Nephron progenitor cell (in vitro differentiated cells): ENCODE measurements around the gene VTN.

Experiments
- DNase-seq: peaks from one replicate; pipeline ENCODE4 v3.0.0; 2021
- H3K27ac Mint-ChIP-seq: 2 replicates; pipeline ENCODE4 v1.8.0; 2021; ENCODE audit warnings: mild to moderate bottlenecking, moderate library complexity, mixed read lengths
- H3K27me3 Mint-ChIP-seq: 2 replicates; pipeline ENCODE4 v1.8.0; 2021; ENCODE audit warnings: mild to moderate bottlenecking, low read depth, mixed read lengths; ENCODE audit not compliant: poor library complexity
- H3K36me3 Mint-ChIP-seq: 2 replicates; pipeline ENCODE4 v1.8.0; 2021; ENCODE audit warnings: low read depth, mixed read lengths
- H3K4me1 Mint-ChIP-seq: 2 replicates; pipeline ENCODE4 v1.8.0; 2021; ENCODE audit warnings: mixed read lengths
- H3K4me3 Mint-ChIP-seq: 2 replicates; pipeline ENCODE4 v1.8.0; 2021; ENCODE audit warnings: mild to moderate bottlenecking, moderate library complexity, mixed read lengths
- H3K9me3 Mint-ChIP-seq: 2 replicates; pipeline ENCODE4 v1.8.0; 2021; ENCODE audit warnings: mild to moderate bottlenecking, moderate library complexity, mixed read lengths
- CTCF ChIP-seq: fragments of 200-600 bp; sonication (generic); IDR thresholded peaks from 2 replicates; pipeline ENCODE4 v1.5.0; 2021; ENCODE audit warnings: antibody characterized with exemption

Gene VTN

GRCh38 chr17:28407974-28408306 is 37.8 kb upstream of the VTN start:
- Mint-ChIP-seq H3K4me1 (peaks cover 42% of the 10 kb centered on the region), H3K9me3 (no peaks in the 10 kb centered on the region), H3K27me3 (peaks cover 23% of the 10 kb centered on the region), H3K36me3 (peaks cover 13% of the 10 kb centered on the region), H3K4me3 (no peak overlapping the region), H3K27ac (no peak overlapping the region)
- no peak for DNase-seq
- TF ChIP-seq CTCF, result no peak

GRCh38 chr17:28407130-28407973 is 37.2 kb upstream of the VTN start:
- no peak overlapping the region for H3K27ac Mint-ChIP-seq
- peaks cover 17% of the 10 kb centered on the region for H3K36me3 Mint-ChIP-seq
- DNase-seq, result no peak
- peaks cover 20% of the 10 kb centered on the region for H3K27me3 Mint-ChIP-seq
- peak overlapping the region; percentile 61 for H3K4me3 Mint-ChIP-seq
- peak; percentile 18 for TF ChIP-seq CTCF
- no peaks in the 10 kb centered on the region for H3K9me3 Mint-ChIP-seq
- peaks cover 42% of the 10 kb centered on the region for H3K4me1 Mint-ChIP-seq

- no peak overlapping the region for H3K27ac Mint-ChIP-seq
Observed at GRCh38 chr17:28406473-28406814, 36.3 kb upstream of the VTN start.

GRCh38 chr17:28405632-28406472 is 35.7 kb upstream of the VTN start, which contains the start of gene SLC46A1:
Gene SLC46A1 (minus strand): TSS chr17:28406212. CDS start chr17:28406114, 98 bp downstream.
- H3K9me3 Mint-ChIP-seq, result no peaks in the 10 kb centered on the region
- H3K27ac Mint-ChIP-seq, result no peak within 1 kb of the TSS
- H3K27me3 Mint-ChIP-seq, result peaks cover 12% of the 10 kb centered on the region
- peak within 1 kb of the TSS; percentile 84 for H3K4me3 Mint-ChIP-seq
- H3K36me3 Mint-ChIP-seq, result peaks cover 17% of the 10 kb centered on the region
- no peak for TF ChIP-seq CTCF
- peak; percentile 76 for DNase-seq
- peaks cover 42% of the 10 kb centered on the region for H3K4me1 Mint-ChIP-seq

More at GRCh38 chr17:28406473-28406814, 36.3 kb upstream of the VTN start:
- no peak for DNase-seq
- Mint-ChIP-seq H3K36me3 (peaks cover 17% of the 10 kb centered on the region), H3K27me3 (peaks cover 16% of the 10 kb centered on the region), H3K4me3 (peak overlapping the region; percentile 83), H3K9me3 (no peaks in the 10 kb centered on the region), H3K4me1 (peaks cover 42% of the 10 kb centered on the region)
- no peak for TF ChIP-seq CTCF

- TF ChIP-seq CTCF, result no peak
- Mint-ChIP-seq H3K9me3 (no peaks in the 10 kb centered on the region), H3K4me1 (peaks cover 42% of the 10 kb centered on the region), H3K4me3 (peak overlapping the region; percentile 84), H3K27me3 (peaks cover 8% of the 10 kb centered on the region), H3K27ac (no peak overlapping the region), H3K36me3 (peaks cover 17% of the 10 kb centered on the region)
- DNase-seq, result peak; percentile 21
Observed at GRCh38 chr17:28404812-28405570, 34.9 kb upstream of the VTN start.
